Measurements from ENCODE around the gene CFAP97D1.
A peak's percentile ranks its signal among the peaks of the same experiment; 100 is the strongest.
"Not testable (repeated sequence)": the region's sequence is repeated elsewhere in the genome, so short reads cannot be mapped to it uniquely, and the experiment has no call there.

Gene CFAP97D1

DNA sequence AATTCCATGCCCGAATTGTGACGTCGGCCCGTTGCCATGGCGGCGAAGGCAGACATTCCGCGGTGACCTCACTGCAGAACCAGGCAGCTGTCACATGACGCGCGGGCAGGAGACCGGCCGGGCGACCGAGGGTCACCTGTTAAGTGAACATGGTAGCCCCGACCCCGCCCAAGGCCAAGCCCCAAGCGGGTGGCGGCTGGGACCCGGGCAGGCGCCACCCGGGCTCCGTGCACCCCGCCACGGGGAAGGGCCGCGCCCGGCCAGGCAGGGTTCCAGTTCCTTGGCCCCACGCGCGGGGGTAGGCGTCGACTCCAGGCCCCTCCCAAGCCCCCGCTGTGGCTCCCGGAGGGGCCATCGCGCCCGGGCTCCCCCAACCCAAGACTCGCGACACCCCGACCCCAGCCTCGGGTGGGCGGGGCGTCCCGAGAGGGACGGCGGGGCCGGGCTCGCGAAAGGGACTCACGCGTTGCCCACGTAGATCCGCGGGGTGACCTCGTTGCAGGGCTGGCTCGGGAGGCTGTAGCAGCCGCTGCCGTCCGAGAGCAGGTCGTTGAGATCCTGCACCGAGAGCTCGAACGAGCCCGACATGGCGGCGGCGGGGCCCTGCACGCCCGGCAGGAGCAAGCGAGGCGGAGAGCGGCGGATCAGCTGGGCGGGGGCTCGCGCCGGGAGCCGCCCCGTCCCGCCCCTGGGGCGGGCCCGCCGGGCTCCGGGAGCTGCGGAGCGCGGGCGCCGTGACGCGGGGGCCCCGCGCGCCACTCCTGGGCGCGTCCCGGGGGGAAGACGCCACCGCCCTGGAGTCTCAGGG lies 1.7 kb upstream of the CFAP97D1 start, which contains the start of gene DUSP3:
TSS of gene DUSP3 (minus strand) at position 641 of the 808 bp plus-strand sequence. CDS start at position 588, 53 bp downstream.
- peaks cover 10% of the 10 kb centered on the region for H3K4me1 Mint-ChIP-seq (ENCODE audit: low read depth)
- H3K27ac Mint-ChIP-seq, result peak within 1 kb of the TSS; percentile 50
- peak within 1 kb of the TSS; percentile 85 for H3K4me3 Mint-ChIP-seq
- no peaks in the 10 kb centered on the region for H3K9me3 Mint-ChIP-seq (ENCODE audit: low read depth)
- H3K27me3 Mint-ChIP-seq, result peaks cover 17% of the 10 kb centered on the region
- H3K36me3 Mint-ChIP-seq, result peaks cover under 1% of the 10 kb centered on the region

- H3K9me3 Mint-ChIP-seq (ENCODE audit: low read depth), result no peaks in the 10 kb centered on the region
- H3K4me3 Mint-ChIP-seq, result peak overlapping the region; percentile 81
- no peaks in the 10 kb centered on the region for H3K36me3 Mint-ChIP-seq
- H3K27me3 Mint-ChIP-seq, result peaks cover 18% of the 10 kb centered on the region
- H3K4me1 Mint-ChIP-seq (ENCODE audit: low read depth), result peaks cover 10% of the 10 kb centered on the region
- no peak overlapping the region for H3K27ac Mint-ChIP-seq
Measured at GRCh38 chr17:43779145-43780125, 800 bp upstream of the CFAP97D1 start.

GRCh38 chr17:43782913-43783680 lies 2.9 kb downstream of the CFAP97D1 start:
- H3K27ac Mint-ChIP-seq, result no peak overlapping the region
- no peaks in the 10 kb centered on the region for H3K36me3 Mint-ChIP-seq
- H3K4me1 Mint-ChIP-seq (ENCODE audit: low read depth), result peaks cover 9% of the 10 kb centered on the region
- H3K4me3 Mint-ChIP-seq, result no peak overlapping the region
- H3K9me3 Mint-ChIP-seq (ENCODE audit: low read depth), result no peaks in the 10 kb centered on the region
- H3K27me3 Mint-ChIP-seq, result peaks cover 18% of the 10 kb centered on the region

- H3K27ac Mint-ChIP-seq, result no peak overlapping the region
- H3K4me1 Mint-ChIP-seq (ENCODE audit: low read depth), result peaks cover 7% of the 10 kb centered on the region
- H3K9me3 Mint-ChIP-seq (ENCODE audit: low read depth), result no peaks in the 10 kb centered on the region
- no peak overlapping the region for H3K4me3 Mint-ChIP-seq
- H3K36me3 Mint-ChIP-seq, result no peaks in the 10 kb centered on the region
- H3K27me3 Mint-ChIP-seq, result peaks cover 18% of the 10 kb centered on the region
Measured at GRCh38 chr17:43784068-43784467, 3.8 kb downstream of the CFAP97D1 start.

GRCh38 chr17:43784628-43785101 lies 4.4 kb downstream of the CFAP97D1 start:
- Mint-ChIP-seq H3K4me3 (no peak overlapping the region), H3K36me3 (no peaks in the 10 kb centered on the region), H3K4me1 (ENCODE audit: low read depth) (peaks cover 2% of the 10 kb centered on the region), H3K27me3 (peaks cover 17% of the 10 kb centered on the region), H3K27ac (no peak overlapping the region), H3K9me3 (ENCODE audit: low read depth) (no peaks in the 10 kb centered on the region)

DNA sequence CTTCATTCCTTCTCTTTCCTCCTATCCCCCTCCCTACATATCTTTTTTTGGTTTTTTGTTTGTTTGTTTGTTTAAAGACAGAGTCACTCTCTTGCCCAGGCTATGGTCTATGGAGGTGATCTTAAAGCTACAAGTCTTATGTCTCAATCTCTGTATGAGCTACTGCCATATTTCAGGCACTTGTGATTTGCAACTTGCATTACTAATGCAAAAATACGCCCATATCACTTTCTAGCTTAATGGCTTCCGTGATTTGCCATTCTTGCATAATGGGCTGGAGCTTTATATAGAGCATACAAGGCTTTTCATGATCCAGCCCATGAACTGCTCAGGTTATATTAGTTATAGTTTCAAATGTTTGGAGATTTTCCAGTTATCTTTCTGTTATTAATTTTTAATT lies 7.5 kb downstream of the CFAP97D1 start:
- H3K27me3 Mint-ChIP-seq, result peaks cover 7% of the 10 kb centered on the region
- no peak overlapping the region for H3K4me3 Mint-ChIP-seq
- no peaks in the 10 kb centered on the region for H3K4me1 Mint-ChIP-seq (ENCODE audit: low read depth)
- H3K9me3 Mint-ChIP-seq (ENCODE audit: low read depth), result no peaks in the 10 kb centered on the region
- H3K27ac Mint-ChIP-seq, result no peak overlapping the region
- H3K36me3 Mint-ChIP-seq, result no peaks in the 10 kb centered on the region

DNA sequence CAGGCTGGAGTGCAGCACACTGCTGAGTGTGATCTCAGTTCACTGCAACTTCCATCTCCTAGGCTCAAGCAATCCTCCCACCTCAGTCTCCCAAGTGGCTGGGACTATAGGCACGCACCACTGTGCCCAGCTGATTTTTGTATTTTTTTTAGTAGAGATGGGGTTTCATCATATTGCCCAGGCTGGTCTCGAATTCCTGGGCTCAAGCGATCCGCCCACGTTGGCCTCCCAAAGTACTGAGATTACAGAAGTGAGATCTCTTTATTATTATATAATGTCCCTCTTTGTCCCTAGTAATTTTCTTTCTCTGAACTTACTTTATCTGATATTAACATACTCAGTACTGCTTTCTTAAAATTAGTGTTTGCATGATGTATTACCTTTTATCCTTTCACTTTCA lies 8.3 kb downstream of the CFAP97D1 start:
- H3K4me3 Mint-ChIP-seq, result no peak overlapping the region
- H3K9me3 Mint-ChIP-seq (ENCODE audit: low read depth), result no peaks in the 10 kb centered on the region
- no peak overlapping the region for H3K27ac Mint-ChIP-seq
- H3K36me3 Mint-ChIP-seq, result no peaks in the 10 kb centered on the region
- peaks cover 2% of the 10 kb centered on the region for H3K27me3 Mint-ChIP-seq
- no peaks in the 10 kb centered on the region for H3K4me1 Mint-ChIP-seq (ENCODE audit: low read depth)

DNA sequence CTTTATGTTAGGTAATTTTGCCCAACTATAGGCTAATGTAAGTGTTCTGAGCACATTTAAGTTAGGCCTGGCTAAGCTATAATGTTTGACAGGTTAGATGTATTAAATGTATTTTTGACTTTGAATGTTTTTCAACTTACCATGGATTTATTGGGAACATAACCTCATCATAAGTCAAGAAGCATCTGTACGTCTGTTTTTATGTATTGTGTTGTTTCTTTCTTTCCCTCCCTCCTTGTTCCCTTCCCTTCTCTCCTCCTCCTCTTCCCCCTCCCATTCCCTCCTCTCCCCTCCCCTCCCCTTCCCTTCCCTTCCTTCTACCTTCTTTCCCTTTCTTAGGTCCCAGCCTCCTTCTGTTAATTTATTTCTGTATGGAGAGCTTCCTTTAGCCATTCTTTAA lies 9.2 kb downstream of the CFAP97D1 start:
- H3K27me3 Mint-ChIP-seq, result peaks cover 1% of the 10 kb centered on the region
- H3K27ac Mint-ChIP-seq, result no peak overlapping the region
- H3K9me3 Mint-ChIP-seq (ENCODE audit: low read depth), result no peaks in the 10 kb centered on the region
- H3K4me1 Mint-ChIP-seq (ENCODE audit: low read depth), result no peaks in the 10 kb centered on the region
- H3K4me3 Mint-ChIP-seq, result no peak overlapping the region
- no peaks in the 10 kb centered on the region for H3K36me3 Mint-ChIP-seq

DNA sequence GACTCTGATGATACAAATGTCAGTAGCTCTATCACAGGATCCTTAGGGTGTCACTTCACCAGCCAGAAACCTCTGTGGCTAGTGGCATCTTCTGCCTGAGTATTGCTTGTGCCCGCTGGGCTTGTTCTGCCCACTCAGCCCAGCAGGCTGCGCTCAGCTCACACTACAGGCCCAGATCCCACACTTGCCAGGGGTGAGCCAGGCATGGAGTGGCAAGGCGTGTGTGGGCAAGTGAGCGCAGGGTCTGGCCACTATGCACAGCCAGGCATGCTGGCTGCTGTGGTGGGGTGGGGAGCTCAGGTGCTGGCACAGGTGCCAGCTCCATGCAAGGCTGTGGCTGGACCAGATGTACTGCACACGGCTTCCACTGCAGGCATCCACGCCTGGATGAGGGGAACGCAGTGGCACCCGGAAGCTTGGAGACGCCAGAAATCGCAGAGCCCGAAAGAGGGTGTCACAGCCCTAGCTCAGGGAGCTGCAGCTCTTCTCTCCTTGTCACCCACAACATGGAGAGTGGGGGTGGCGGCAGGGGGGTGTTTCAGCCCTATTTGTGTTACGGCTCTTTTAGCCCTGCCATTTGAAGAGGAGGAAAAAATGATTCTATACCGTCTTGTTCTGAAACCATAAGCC lies 10.2 kb downstream of the CFAP97D1 start:
- Mint-ChIP-seq H3K36me3 (no peaks in the 10 kb centered on the region), H3K4me1 (ENCODE audit: low read depth) (no peaks in the 10 kb centered on the region), H3K27me3 (peaks cover 1% of the 10 kb centered on the region), H3K9me3 (ENCODE audit: low read depth) (no peaks in the 10 kb centered on the region), H3K4me3 (no peak overlapping the region), H3K27ac (no peak overlapping the region)

- no peaks in the 10 kb centered on the region for H3K4me1 Mint-ChIP-seq (ENCODE audit: low read depth)
- peaks cover 1% of the 10 kb centered on the region for H3K27me3 Mint-ChIP-seq
- no peaks in the 10 kb centered on the region for H3K9me3 Mint-ChIP-seq (ENCODE audit: low read depth)
- no peak overlapping the region for H3K4me3 Mint-ChIP-seq
- H3K36me3 Mint-ChIP-seq, result no peaks in the 10 kb centered on the region
- H3K27ac Mint-ChIP-seq, result no peak overlapping the region
Measured at GRCh38 chr17:43791589-43791988, 11.4 kb downstream of the CFAP97D1 start.

GRCh38 chr17:43792668-43793067 lies 12.4 kb downstream of the CFAP97D1 start:
- not testable (repeated sequence) for H3K27me3 Mint-ChIP-seq; H3K36me3 Mint-ChIP-seq; H3K4me1 Mint-ChIP-seq (ENCODE audit: low read depth); H3K9me3 Mint-ChIP-seq (ENCODE audit: low read depth); H3K4me3 Mint-ChIP-seq; H3K27ac Mint-ChIP-seq

DNA sequence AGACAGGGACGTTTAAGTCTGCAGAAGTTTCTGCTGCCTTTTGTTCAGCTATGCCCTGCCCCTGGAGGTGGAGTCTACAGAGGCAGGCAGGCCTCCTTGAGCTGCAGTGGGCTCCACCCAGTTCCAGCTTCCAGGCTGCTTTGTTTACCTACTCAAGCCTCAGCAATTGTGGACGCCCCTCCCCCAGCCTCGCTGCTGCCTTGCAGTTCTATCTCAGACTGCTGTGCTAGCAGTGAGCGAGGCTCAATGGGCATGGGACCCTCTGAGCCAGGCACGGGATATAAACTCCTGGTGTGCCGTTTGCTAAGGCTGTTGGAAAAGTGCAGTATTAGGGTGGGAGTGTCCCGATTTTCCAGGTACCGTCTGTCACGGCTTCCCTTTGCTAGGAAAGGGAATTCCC lies 17.8 kb downstream of the CFAP97D1 start:
- H3K4me1 Mint-ChIP-seq (ENCODE audit: low read depth); H3K9me3 Mint-ChIP-seq (ENCODE audit: low read depth): not testable (repeated sequence)
- peaks cover 10% of the 10 kb centered on the region for H3K27me3 Mint-ChIP-seq

DNA sequence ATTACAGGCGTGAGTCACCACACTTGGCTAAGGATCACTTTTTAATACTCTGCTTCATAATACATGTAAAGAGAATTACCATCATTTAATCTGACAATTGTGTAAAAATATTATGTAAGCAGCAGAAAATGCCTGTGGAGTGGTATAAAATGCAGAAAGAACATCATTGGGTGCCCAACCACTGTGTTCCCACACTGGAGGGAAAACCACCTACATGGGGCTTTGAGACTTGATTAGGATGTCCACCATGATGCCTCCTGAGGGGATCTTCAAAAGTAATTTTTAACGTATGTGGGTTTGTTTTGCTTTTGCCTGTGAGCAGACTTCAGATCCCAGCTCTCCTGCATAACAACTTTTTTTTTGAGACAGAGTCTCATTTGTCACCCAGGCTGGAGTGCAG lies 18.8 kb downstream of the CFAP97D1 start:
- Mint-ChIP-seq H3K27ac (no peak overlapping the region), H3K9me3 (ENCODE audit: low read depth) (no peaks in the 10 kb centered on the region), H3K36me3 (peaks cover 2% of the 10 kb centered on the region), H3K4me1 (ENCODE audit: low read depth) (no peaks in the 10 kb centered on the region), H3K27me3 (peaks cover 9% of the 10 kb centered on the region), H3K4me3 (no peak overlapping the region)

More for the DNA sequence above, 17.8 kb downstream of the CFAP97D1 start:
- H3K27ac Mint-ChIP-seq, H3K4me3 Mint-ChIP-seq, H3K36me3 Mint-ChIP-seq: not testable (repeated sequence)

DNA sequence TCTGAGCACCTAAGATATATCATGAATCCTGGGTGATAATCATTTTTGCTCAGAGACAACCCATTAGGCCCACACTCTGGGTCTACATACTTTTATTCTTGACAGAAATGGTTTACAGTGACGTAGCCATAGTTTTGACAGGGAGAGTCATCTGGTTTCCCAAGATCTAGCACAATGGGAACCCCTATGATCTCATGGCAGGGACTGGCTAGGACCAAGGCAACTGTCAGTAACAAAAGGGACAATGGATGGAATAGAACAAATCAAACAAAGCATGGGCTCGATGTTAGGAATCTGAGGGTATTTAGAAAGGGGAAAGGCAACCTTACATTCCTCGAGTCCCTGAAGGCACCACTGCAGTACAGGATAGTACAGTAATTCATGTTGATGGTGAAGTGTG lies 20.5 kb downstream of the CFAP97D1 start:
- Mint-ChIP-seq H3K27ac (no peak overlapping the region), H3K4me1 (ENCODE audit: low read depth) (no peaks in the 10 kb centered on the region), H3K9me3 (ENCODE audit: low read depth) (no peaks in the 10 kb centered on the region), H3K27me3 (peaks cover 16% of the 10 kb centered on the region), H3K36me3 (peaks cover 2% of the 10 kb centered on the region), H3K4me3 (no peak overlapping the region)

Measured in activated naive CD8-positive, alpha-beta T cell (primary cell).